Fibroblast of lung (primary cell): ENCODE results near the gene R3HDML. TPM values are rescaled to one million over a fixed set of nuclear protein-coding genes. Genes with fewer than 3 reads are reported as not detected.

ENCODE experiments used
- DNase-seq, 2 donors: peaks; one replicate each; pipeline versions ENCODE4 v3.0.0 to v3.0.0-alpha.2; 2010; ENCODE audit warnings: low read depth in 2 of 2
- H2AFZ ChIP-seq: 2 replicates; pipeline ENCODE4 v1.5.1; 2012; ENCODE audit warnings: low read length, control low read depth, inconsistent platforms
- H3K27ac ChIP-seq: 2 replicates; pipeline ENCODE4 v1.5.1; 2011; ENCODE audit warnings: low read length, control low read depth; ENCODE audit not compliant: insufficient read depth
- H3K27me3 ChIP-seq: 2 replicates; pipeline ENCODE4 v1.5.1; 2011; ENCODE audit warnings: mild to moderate bottlenecking, low read length; ENCODE audit not compliant: control insufficient read depth, insufficient read depth
- H3K36me3 ChIP-seq: 2 replicates; pipeline ENCODE4 v1.5.1; 2011; ENCODE audit warnings: low read length; ENCODE audit not compliant: control insufficient read depth, insufficient read depth
- H3K4me1 ChIP-seq: 2 replicates; pipeline ENCODE4 v1.5.1; 2011; ENCODE audit warnings: low read length; ENCODE audit not compliant: control insufficient read depth, insufficient read depth; ENCODE audit errors: extremely low read depth
- H3K4me2 ChIP-seq: 2 replicates; pipeline ENCODE4 v1.5.1; 2011; ENCODE audit warnings: low read length, control low read depth; ENCODE audit not compliant: insufficient read depth; ENCODE audit errors: extremely low read depth
- H3K4me3 ChIP-seq, 4 experiments: fragments of 200-600 bp in 1 of 4; sonication (generic) in 1 of 4; replicated peaks in 1 of 4; 2 replicates each; pipeline ENCODE4 v1.5.1; 2011 to 2016; ENCODE audit warnings: low read length in 4 of 4, low read depth in 3 of 4, mild to moderate bottlenecking in 3 of 4, control low read depth in 2 of 4, inconsistent platforms in 1 of 4, mixed read lengths in 1 of 4; ENCODE audit not compliant: insufficient read depth in 1 of 4; ENCODE audit errors: control extremely low read depth in 1 of 4
- H3K79me2 ChIP-seq: 2 replicates; pipeline ENCODE4 v1.5.1; 2012; ENCODE audit warnings: mild to moderate bottlenecking, low read length, inconsistent platforms; ENCODE audit not compliant: control insufficient read depth, insufficient read depth
- H3K9ac ChIP-seq: 2 replicates; pipeline ENCODE4 v1.5.1; 2011; ENCODE audit warnings: mild to moderate bottlenecking, low read length, control low read depth; ENCODE audit not compliant: insufficient read depth
- H3K9me3 ChIP-seq: 2 replicates; pipeline ENCODE4 v1.5.1; 2012; ENCODE audit warnings: low read depth, low read length; ENCODE audit not compliant: control insufficient read depth, insufficient read depth
- H4K20me1 ChIP-seq: 2 replicates; pipeline ENCODE4 v1.5.1; 2011; ENCODE audit warnings: low read length; ENCODE audit not compliant: control insufficient read depth, insufficient read depth; ENCODE audit errors: extremely low read depth
- EZH2 ChIP-seq: IDR thresholded peaks from 2 replicates; pipeline ENCODE4 v1.5.1; 2012; ENCODE audit warnings: low read length, control low read depth, mild to moderate bottlenecking; ENCODE audit errors: missing control alignments
- polyA plus RNA-seq, 2 donors: library from polyadenylated mRNA; depleted of rRNA in 1 of 2; stranded (reverse) in 1 of 2; unstranded in 1 of 2; fragments of >200 nt; gene quantifications; 2 replicates each; pipeline ENCODE4 v1.2.1, GENCODE V29; 2011 to 2012; ENCODE audit warnings: missing spikeins in 1 of 2
- total RNA-seq: library from RNA; depleted of rRNA; stranded (reverse); fragments of >200 nt; gene quantifications from 2 replicates; pipeline ENCODE4 v1.2.1, GENCODE V29; 2014
- TF ChIP-seq, protein P1 (sequence below), 2 donors: IDR thresholded peaks in 1 of 2; conservative IDR thresholded peaks in 1 of 2; 1 replicate in 1 of 2; 2 replicates in 1 of 2; pipeline ENCODE4 v1.5.1; 2011 to 2012; ENCODE audit warnings: low read length in 2 of 2, control low read depth in 1 of 2, inconsistent platforms in 1 of 2, low read depth in 1 of 2, mild to moderate bottlenecking in 1 of 2

The R3HDML gene
- total and polyA plus RNA-seq, 2 donors (not counting 1 experiment from before 2014, with no cell fraction given): not detected

DNA sequence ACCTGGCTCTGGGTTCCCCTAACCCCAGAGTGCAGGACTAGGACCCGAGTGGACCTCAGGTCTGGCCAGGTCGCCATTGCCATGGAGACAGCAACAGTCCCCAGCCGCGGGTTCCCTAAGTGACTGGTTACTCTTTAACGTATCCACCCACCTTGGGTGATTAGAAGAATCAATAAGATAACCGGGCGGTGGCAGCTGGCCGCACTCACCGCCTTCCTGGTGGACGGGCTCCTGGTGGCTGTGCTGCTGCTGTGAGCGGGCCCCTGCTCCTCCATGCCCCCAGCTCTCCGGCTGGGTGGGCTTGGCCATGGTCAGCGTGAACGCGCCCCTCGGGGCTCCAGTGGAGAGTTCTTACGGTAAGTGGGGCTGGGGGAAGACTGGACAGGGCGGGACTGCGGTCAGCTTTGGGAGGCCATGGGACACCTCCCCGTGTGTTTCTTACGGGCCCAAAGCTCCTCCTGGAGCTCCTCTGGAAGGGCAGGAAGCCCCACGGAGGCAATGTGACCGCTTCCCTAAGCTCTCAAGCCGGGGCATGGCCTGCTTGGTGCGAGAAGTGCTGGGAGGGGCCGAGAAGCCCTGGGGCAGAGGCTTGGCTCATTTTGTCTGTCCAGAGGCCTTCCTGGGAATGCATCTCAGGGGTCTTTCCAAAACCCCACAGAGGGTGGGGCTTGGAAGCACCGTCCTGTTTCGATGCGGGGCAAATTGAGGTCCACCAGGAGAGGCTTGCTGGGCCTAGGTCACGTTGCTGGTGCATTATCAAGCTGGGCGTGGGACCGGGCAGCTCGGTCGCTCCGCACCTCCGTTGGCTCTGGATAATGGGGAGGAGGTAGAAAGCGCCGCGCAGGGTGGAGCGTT, 18.9 kb downstream of the R3HDML start, which contains the start of gene HNF4A:
Gene HNF4A (plus strand): TSS at position 202 of the 855 bp plus-strand sequence. CDS start 106 bp downstream, at position 308.
- Histone ChIP-seq H3K36me3 (no peaks in the 10 kb centered on the region), H3K4me1 (no peaks in the 10 kb centered on the region), H3K79me2 (no peaks in the 10 kb centered on the region), H3K27ac (no peak within 1 kb of the TSS), H3K27me3 (peaks cover 10% of the 10 kb centered on the region), H3K9ac (no peak within 1 kb of the TSS), H3K4me3 (no peak within 1 kb of the TSS), H4K20me1 (no peaks in the 10 kb centered on the region), H2AFZ (no peak within 1 kb of the TSS), H3K9me3 (no peaks in the 10 kb centered on the region), H3K4me2 (no peak within 1 kb of the TSS)
- DNase-seq: no peak
- TF ChIP-seq, protein P1, sequence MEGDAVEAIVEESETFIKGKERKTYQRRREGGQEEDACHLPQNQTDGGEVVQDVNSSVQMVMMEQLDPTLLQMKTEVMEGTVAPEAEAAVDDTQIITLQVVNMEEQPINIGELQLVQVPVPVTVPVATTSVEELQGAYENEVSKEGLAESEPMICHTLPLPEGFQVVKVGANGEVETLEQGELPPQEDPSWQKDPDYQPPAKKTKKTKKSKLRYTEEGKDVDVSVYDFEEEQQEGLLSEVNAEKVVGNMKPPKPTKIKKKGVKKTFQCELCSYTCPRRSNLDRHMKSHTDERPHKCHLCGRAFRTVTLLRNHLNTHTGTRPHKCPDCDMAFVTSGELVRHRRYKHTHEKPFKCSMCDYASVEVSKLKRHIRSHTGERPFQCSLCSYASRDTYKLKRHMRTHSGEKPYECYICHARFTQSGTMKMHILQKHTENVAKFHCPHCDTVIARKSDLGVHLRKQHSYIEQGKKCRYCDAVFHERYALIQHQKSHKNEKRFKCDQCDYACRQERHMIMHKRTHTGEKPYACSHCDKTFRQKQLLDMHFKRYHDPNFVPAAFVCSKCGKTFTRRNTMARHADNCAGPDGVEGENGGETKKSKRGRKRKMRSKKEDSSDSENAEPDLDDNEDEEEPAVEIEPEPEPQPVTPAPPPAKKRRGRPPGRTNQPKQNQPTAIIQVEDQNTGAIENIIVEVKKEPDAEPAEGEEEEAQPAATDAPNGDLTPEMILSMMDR (conservative IDR thresholded peaks at IDR 0.05 in 1 of 2, IDR thresholded peaks at IDR 0.05 in 1 of 2; ENCODE audit: low read depth in 1 of 2, low read length in 2 of 2): no peak
- TF ChIP-seq EZH2: no peak

DNA sequence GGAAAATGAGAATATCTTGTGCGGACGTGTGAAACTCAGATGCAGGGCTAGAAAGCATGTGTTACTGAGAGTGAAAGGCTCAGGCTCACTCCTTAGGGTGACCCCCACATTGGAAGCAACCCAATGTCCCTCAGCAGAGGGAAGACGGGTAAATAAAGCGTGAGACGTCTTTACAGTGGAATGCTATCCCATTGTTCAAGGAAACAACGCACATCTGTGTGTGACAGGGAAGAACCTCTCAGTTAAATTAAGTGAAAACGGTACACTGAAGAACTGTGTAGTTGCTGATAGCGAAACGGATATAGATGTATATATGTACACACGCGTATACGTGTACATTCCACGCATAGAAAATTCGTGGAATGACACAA, 19.5 kb downstream of the R3HDML start:
- Histone ChIP-seq H4K20me1 (no peaks in the 10 kb centered on the region), H3K79me2 (no peaks in the 10 kb centered on the region), H3K4me1 (no peaks in the 10 kb centered on the region), H3K9ac (no peak overlapping the region), H3K4me3 (no peak overlapping the region), H3K9me3 (no peaks in the 10 kb centered on the region), H3K27ac (no peak overlapping the region), H3K27me3 (peaks cover 10% of the 10 kb centered on the region), H2AFZ (no peak overlapping the region), H3K36me3 (no peaks in the 10 kb centered on the region), H3K4me2 (no peak overlapping the region)
- no peak for TF ChIP-seq EZH2
- TF ChIP-seq, protein P1 (conservative IDR thresholded peaks at IDR 0.05 in 1 of 2, IDR thresholded peaks at IDR 0.05 in 1 of 2; ENCODE audit: low read depth in 1 of 2, low read length in 2 of 2): no peak
- no peak for DNase-seq

DNA sequence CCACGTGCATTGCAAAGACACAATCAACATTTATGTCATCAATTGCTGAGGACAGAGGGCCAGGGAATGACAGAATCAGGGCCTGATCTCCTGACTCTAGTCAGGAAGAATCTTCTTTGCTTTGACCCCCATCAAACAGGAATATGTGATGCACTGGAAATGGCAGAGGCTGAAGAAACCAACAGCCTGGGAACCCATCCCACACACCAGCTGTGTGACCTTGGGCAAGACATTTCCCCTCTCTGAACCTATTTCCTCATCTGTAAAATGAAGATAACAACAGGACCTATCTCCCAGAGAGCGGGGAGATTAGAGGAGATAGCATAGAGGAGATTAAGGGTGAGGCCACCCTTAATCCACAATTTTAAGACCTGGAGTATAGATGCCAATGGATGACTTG, 20.2 kb downstream of the R3HDML start:
- Histone ChIP-seq H3K4me2 (no peak overlapping the region), H2AFZ (no peak overlapping the region), H3K9me3 (no peaks in the 10 kb centered on the region), H3K36me3 (no peaks in the 10 kb centered on the region), H3K4me1 (no peaks in the 10 kb centered on the region), H3K4me3 (no peak overlapping the region), H3K27ac (no peak overlapping the region), H3K79me2 (no peaks in the 10 kb centered on the region), H3K27me3 (peaks cover 10% of the 10 kb centered on the region), H3K9ac (no peak overlapping the region), H4K20me1 (no peaks in the 10 kb centered on the region)
- DNase-seq: no peak
- no peak for TF ChIP-seq EZH2
- TF ChIP-seq, protein P1 (conservative IDR thresholded peaks at IDR 0.05 in 1 of 2, IDR thresholded peaks at IDR 0.05 in 1 of 2; ENCODE audit: low read depth in 1 of 2, low read length in 2 of 2): no peak
